ENCODE data around the gene NOS1AP.
"Not testable (repeated sequence)": the region's sequence is repeated elsewhere in the genome, so short reads cannot be mapped to it uniquely, and the experiment has no call there.

The NOS1AP gene

DNA sequence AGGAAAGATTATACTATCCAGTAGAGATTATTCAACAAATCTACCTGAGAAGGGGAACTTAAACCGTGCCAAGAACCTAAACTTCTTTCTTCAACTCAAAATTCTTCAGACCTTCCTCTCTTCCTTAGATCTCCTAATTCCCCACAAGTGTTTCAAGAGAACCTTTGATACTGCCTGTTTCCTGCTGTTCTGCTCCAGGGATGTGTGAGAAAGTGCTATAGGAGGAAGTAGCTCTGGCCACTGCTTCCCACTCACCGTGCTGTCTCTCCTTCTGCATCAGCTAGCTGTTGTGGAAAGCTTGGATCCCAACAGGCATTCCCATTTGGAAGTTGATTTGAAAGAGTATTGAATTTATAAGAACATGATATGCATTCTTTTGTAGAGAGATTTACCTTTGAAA, 4.5 kb upstream of the NOS1AP start:
- H3K4me3 ChIP-seq (ENCODE audit: low read depth, low read length) = no peak overlapping the region
- no peak for DNase-seq (ENCODE audit: low read depth)
- TF ChIP-seq, protein P1, sequence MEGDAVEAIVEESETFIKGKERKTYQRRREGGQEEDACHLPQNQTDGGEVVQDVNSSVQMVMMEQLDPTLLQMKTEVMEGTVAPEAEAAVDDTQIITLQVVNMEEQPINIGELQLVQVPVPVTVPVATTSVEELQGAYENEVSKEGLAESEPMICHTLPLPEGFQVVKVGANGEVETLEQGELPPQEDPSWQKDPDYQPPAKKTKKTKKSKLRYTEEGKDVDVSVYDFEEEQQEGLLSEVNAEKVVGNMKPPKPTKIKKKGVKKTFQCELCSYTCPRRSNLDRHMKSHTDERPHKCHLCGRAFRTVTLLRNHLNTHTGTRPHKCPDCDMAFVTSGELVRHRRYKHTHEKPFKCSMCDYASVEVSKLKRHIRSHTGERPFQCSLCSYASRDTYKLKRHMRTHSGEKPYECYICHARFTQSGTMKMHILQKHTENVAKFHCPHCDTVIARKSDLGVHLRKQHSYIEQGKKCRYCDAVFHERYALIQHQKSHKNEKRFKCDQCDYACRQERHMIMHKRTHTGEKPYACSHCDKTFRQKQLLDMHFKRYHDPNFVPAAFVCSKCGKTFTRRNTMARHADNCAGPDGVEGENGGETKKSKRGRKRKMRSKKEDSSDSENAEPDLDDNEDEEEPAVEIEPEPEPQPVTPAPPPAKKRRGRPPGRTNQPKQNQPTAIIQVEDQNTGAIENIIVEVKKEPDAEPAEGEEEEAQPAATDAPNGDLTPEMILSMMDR (IDR thresholded peaks at IDR 0.05; ENCODE audit: low read depth, low read length, missing control alignments) = no peak
- in situ Hi-C loops (cut with HindIII; ENCODE audit: low sequenced_read_pairs) = no loop called here

- DNase-seq (ENCODE audit: low read depth); in situ Hi-C loops (cut with HindIII; ENCODE audit: low sequenced_read_pairs): not testable (repeated sequence)
These were observed 2.7 kb upstream of the NOS1AP start for GRCh38 chr1:162066836-162067235.

GRCh38 chr1:162067466-162067865, 2.0 kb upstream of the NOS1AP start:
- no peak overlapping the region for H3K4me3 ChIP-seq (ENCODE audit: low read depth, low read length)
- TF ChIP-seq, protein P1 (IDR thresholded peaks at IDR 0.05; ENCODE audit: low read depth, low read length, missing control alignments) = no peak
- in situ Hi-C loops (cut with HindIII; ENCODE audit: low sequenced_read_pairs) = no loop called here
- DNase-seq (ENCODE audit: low read depth) = no peak

More at GRCh38 chr1:162066836-162067235, 2.7 kb upstream of the NOS1AP start:
- H3K4me3 ChIP-seq (ENCODE audit: low read depth, low read length) = not testable (repeated sequence)

DNA sequence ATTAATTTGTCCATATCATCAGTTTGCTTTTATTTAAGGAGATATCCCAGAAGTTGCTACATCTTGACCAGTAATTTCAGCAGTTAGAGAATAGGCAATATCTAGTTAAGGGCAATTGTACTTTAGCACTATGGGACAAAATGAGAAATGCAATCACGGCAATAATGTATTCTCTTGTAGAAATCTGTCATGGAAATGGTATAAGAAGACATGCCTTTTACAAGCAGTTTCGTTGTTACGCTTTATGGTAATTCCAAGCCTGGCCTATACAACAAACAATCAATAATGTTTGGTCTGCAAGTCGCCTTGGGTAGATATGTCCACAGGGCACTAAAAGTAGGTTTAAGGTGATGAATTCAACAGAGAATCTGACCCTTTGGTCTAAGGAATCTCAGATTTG, 1.2 kb upstream of the NOS1AP start:
- TF ChIP-seq, protein P1 (IDR thresholded peaks at IDR 0.05; ENCODE audit: low read depth, low read length, missing control alignments) = no peak
- in situ Hi-C loops (cut with HindIII; ENCODE audit: low sequenced_read_pairs) = no loop called here
- DNase-seq (ENCODE audit: low read depth) = no peak
- no peak overlapping the region for H3K4me3 ChIP-seq (ENCODE audit: low read depth, low read length)

GRCh38 chr1:162070094-162070748, 730 bp downstream of the NOS1AP start:
- in situ Hi-C loops (cut with HindIII; ENCODE audit: low sequenced_read_pairs) = no loop called here
- TF ChIP-seq, protein P1 (IDR thresholded peaks at IDR 0.05; ENCODE audit: low read depth, low read length, missing control alignments) = no peak
- peak overlapping the region; percentile 77 for H3K4me3 ChIP-seq (ENCODE audit: low read depth, low read length)
- no peak for DNase-seq (ENCODE audit: low read depth)

GRCh38 chr1:162070825-162071224, 1.3 kb downstream of the NOS1AP start:
- TF ChIP-seq, protein P1 (IDR thresholded peaks at IDR 0.05; ENCODE audit: low read depth, low read length, missing control alignments) = no peak
- in situ Hi-C loops (cut with HindIII; ENCODE audit: low sequenced_read_pairs) = no loop called here

DNA sequence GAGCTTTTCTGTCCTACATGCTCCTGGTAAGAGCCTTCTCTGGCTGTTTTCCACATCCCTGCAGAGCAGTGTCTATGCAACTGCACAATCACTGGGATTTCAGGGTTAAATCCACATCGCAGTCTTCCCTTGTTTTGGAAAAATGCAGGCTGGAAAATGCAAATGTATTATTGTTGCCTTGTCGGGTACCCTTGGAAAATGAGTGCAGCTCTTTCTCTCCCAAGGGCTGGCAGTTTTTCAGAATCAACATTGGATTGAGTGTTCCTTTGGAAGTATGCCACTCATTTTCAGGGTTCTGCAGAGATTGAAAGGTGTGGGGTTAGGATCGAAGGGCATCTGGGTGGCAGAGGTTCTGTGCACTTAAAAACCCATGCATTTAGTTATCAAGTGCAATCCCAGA, 3.2 kb downstream of the NOS1AP start:
- in situ Hi-C loops (cut with HindIII; ENCODE audit: low sequenced_read_pairs) = no loop called here
- H3K4me3 ChIP-seq (ENCODE audit: low read depth, low read length) = peak overlapping the region; percentile 77
- no peak for DNase-seq (ENCODE audit: low read depth)
- TF ChIP-seq, protein P1 (IDR thresholded peaks at IDR 0.05; ENCODE audit: low read depth, low read length, missing control alignments) = no peak

More at GRCh38 chr1:162070825-162071224, 1.3 kb downstream of the NOS1AP start:
- peak overlapping the region; percentile 77 for H3K4me3 ChIP-seq (ENCODE audit: low read depth, low read length)
- no peak for DNase-seq (ENCODE audit: low read depth)

All from astrocyte of the cerebellum (primary cell).